Adrenal gland (tissue), 5 donors: ENCODE results near the gene DPP6.
"Not testable (repeated sequence)": the region's sequence is repeated elsewhere in the genome, so short reads cannot be mapped to it uniquely, and the experiment has no call there.

Source experiments
- POLR2A ChIP-seq, 2 donors: fragments of 450-650 bp; IDR thresholded peaks; one replicate each; pipeline ENCODE4 v1.6.1; 2017; ENCODE audit warnings: antibody characterized with exemption in 2 of 2, mild to moderate bottlenecking in 2 of 2, moderate library complexity in 1 of 2
- TF ChIP-seq, protein P1 (sequence below), 6 experiments: fragments of 450-650 bp in 4 of 6; fragments of 200-600 bp in 2 of 6; sonication (generic) in 1 of 6; IDR thresholded peaks; 1 replicate in 5 of 6; 2 replicates in 1 of 6; pipeline versions ENCODE4 v1.5.1 to v1.8.0; 2016 to 2021; ENCODE audit warnings: antibody characterized with exemption in 6 of 6, mild to moderate bottlenecking in 2 of 6, moderate library complexity in 1 of 6
- donor health status: DM: no; HTN: no; CAD: no.

DNA sequence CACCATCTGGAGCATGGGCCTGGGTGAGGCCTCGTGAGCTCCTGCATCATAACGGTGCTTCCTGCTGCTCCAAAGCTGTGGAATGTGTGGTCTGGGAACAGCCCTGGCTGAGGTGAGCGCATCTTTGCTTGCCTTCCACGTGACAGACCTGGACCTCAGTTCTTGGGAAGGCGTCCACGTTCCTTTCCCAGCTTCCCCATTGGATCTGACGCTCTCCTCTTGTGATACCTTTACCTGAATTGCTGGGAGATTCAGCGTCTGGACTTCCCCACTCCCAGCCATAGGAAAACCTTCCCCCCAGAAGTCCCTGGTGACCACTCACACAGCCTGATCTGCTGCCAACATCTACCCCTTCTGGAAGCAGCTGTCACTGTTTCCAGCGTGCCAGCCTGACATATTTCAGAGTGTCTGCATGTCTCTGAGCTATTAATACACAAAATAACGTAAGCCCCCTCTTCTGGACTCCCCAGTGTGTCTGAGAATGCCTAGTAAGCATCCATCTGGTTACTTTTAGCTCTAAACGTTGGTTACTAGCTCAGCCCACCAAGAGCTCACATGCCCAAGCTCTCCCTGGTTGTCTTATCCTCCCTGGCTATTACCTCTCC is 21.6 kb upstream of the DPP6 start:
- TF ChIP-seq, protein P1, sequence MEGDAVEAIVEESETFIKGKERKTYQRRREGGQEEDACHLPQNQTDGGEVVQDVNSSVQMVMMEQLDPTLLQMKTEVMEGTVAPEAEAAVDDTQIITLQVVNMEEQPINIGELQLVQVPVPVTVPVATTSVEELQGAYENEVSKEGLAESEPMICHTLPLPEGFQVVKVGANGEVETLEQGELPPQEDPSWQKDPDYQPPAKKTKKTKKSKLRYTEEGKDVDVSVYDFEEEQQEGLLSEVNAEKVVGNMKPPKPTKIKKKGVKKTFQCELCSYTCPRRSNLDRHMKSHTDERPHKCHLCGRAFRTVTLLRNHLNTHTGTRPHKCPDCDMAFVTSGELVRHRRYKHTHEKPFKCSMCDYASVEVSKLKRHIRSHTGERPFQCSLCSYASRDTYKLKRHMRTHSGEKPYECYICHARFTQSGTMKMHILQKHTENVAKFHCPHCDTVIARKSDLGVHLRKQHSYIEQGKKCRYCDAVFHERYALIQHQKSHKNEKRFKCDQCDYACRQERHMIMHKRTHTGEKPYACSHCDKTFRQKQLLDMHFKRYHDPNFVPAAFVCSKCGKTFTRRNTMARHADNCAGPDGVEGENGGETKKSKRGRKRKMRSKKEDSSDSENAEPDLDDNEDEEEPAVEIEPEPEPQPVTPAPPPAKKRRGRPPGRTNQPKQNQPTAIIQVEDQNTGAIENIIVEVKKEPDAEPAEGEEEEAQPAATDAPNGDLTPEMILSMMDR (IDR thresholded peaks at IDR 0.05): not testable (repeated sequence)
- not testable (repeated sequence) for TF ChIP-seq POLR2A (IDR thresholded peaks at IDR 0.05)
